B cell (primary cell): ENCODE results near the gene SFT2D1. TPM values are rescaled to one million over a fixed set of nuclear protein-coding genes. Genes with fewer than 3 reads are reported as not detected.

Experiments used
- ATAC-seq: fragments of 200-7000 bp; cut with Tn5 transposase; one replicate; pipeline ENCODE4 v1.10.0; 2021; ENCODE audit warnings: low read depth, mild to moderate bottlenecking, moderate number of reproducible peaks, moderate library complexity
- CTCF ChIA-PET: fragments of 350-600 bp; sonication (Branson Sonifier 250); formaldehyde crosslinking; loops from one replicate; lab custom pipeline; 2021; ENCODE audit warnings: antibody characterized with exemption, inconsistent platforms; lab: Charles Lee
- POLR2A ChIA-PET: fragments of 350-600 bp; sonication (Branson Sonifier 250); formaldehyde crosslinking; loops from one replicate; lab custom pipeline; 2021; ENCODE audit warnings: antibody characterized with exemption; lab: Charles Lee
- DNase-seq: peaks from one replicate; pipeline ENCODE4 v3.0.0; 2013
- H2AFZ ChIP-seq: 2 replicates; pipeline ENCODE4 v1.6.1; 2012; ENCODE audit warnings: mild to moderate bottlenecking, low read depth, low read length; ENCODE audit not compliant: insufficient read depth, poor library complexity, severe bottlenecking
- H3K27ac ChIP-seq, 2 donors: 1 replicate in 1 of 2; 2 replicates in 1 of 2; pipeline ENCODE4 v1.5.1; 2012 to 2013; ENCODE audit warnings: low read length in 2 of 2, mild to moderate bottlenecking in 2 of 2, moderate library complexity in 1 of 2
- H3K27me3 ChIP-seq, 4 experiments: fragments of 200-600 bp in 1 of 4; sonication (generic) in 1 of 4; replicated peaks in 1 of 4; 1 replicate in 2 of 4; 2 replicates in 2 of 4; pipeline versions ENCODE4 v1.6.1 to v1.7.0; 2013 to 2016; ENCODE audit warnings: low read length in 3 of 4, mild to moderate bottlenecking in 2 of 4, mixed read lengths in 1 of 4, moderate library complexity in 1 of 4; ENCODE audit not compliant: insufficient read depth in 4 of 4, control insufficient read depth in 3 of 4; ENCODE audit errors: control extremely low read depth in 1 of 4
- H3K36me3 ChIP-seq, 2 experiments: replicated peaks in 1 of 2; 1 replicate in 1 of 2; 2 replicates in 1 of 2; pipeline versions ENCODE4 v1.6.1 to v1.7.1; 2013; ENCODE audit warnings: low read length in 1 of 2; ENCODE audit not compliant: insufficient read depth in 2 of 2, control insufficient read depth in 1 of 2; ENCODE audit errors: control extremely low read depth in 1 of 2, extremely low read depth in 1 of 2
- H3K4me1 ChIP-seq, 2 donors: fragments of 200-600 bp in 1 of 2; sonication (generic) in 1 of 2; 1 replicate in 1 of 2; 2 replicates in 1 of 2; pipeline versions ENCODE4 v1.5.1 to v1.6.1; 2013 to 2017; ENCODE audit warnings: low read length in 2 of 2; ENCODE audit not compliant: control insufficient read depth in 2 of 2, insufficient read depth in 2 of 2
- H3K4me2 ChIP-seq: replicated peaks from 2 replicates; pipeline ENCODE3; 2012; ENCODE audit warnings: mild to moderate bottlenecking, low read depth, low read length; ENCODE audit not compliant: poor library complexity, severe bottlenecking
- H3K4me3 ChIP-seq, 5 experiments: fragments of 200-600 bp in 1 of 5; sonication (generic) in 1 of 5; 1 replicate in 3 of 5; 2 replicates in 2 of 5; pipeline versions ENCODE4 v1.5.1 to v1.7.0; 2011 to 2016; ENCODE audit warnings: low read length in 4 of 5, mild to moderate bottlenecking in 4 of 5, low read depth in 2 of 5, control low read depth in 1 of 5, moderate library complexity in 1 of 5; ENCODE audit not compliant: insufficient read depth in 1 of 5; ENCODE audit errors: control extremely low read depth in 1 of 5, extremely low read depth in 1 of 5
- H3K79me2 ChIP-seq: fragments of 200-600 bp; sonication (generic); one replicate; pipeline ENCODE4 v1.6.0; 2016; ENCODE audit warnings: low read length; ENCODE audit not compliant: control insufficient read depth, insufficient read depth
- H3K9ac ChIP-seq: fragments of 200-600 bp; sonication (generic); 2 replicates; pipeline ENCODE4 v1.6.1; 2017; ENCODE audit warnings: mild to moderate bottlenecking, low read length, moderate library complexity
- H3K9me3 ChIP-seq, 3 donors: one replicate each; pipeline versions ENCODE4 v1.6.1 to v1.7.1; 2013; ENCODE audit warnings: low read length in 2 of 3; ENCODE audit not compliant: control insufficient read depth in 2 of 3, insufficient read depth in 1 of 3; ENCODE audit errors: control extremely low read depth in 1 of 3
- H4K20me1 ChIP-seq: 2 replicates; pipeline ENCODE4 v1.6.0; 2012; ENCODE audit warnings: mild to moderate bottlenecking, low read length; ENCODE audit not compliant: insufficient read depth, control insufficient read depth, poor library complexity, severe bottlenecking
- H3K27ac Mint-ChIP-seq: one replicate; pipeline ENCODE4 v1.8.0; 2021; ENCODE audit warnings: mixed read lengths
- H3K27me3 Mint-ChIP-seq: one replicate; pipeline ENCODE4 v1.8.0; 2021; ENCODE audit warnings: mixed read lengths
- H3K4me1 Mint-ChIP-seq: one replicate; pipeline ENCODE4 v1.8.0; 2021; ENCODE audit warnings: mixed read lengths
- H3K4me3 Mint-ChIP-seq: one replicate; pipeline ENCODE4 v1.8.0; 2021; ENCODE audit warnings: mixed read lengths
- H3K9me3 Mint-ChIP-seq: one replicate; pipeline ENCODE4 v1.8.0; 2022; ENCODE audit warnings: mixed read lengths; ENCODE audit not compliant: insufficient read depth
- EZH2 ChIP-seq: IDR thresholded peaks from 2 replicates; pipeline ENCODE4 v1.6.1; 2012; ENCODE audit warnings: borderline replicate concordance, low read depth, mild to moderate bottlenecking, moderate library complexity, low read length; ENCODE audit not compliant: insufficient read depth, poor library complexity, severe bottlenecking
- whole genome bisulfite sequencing: methylation state at CpG from one replicate; pipeline ENCODE4 v1.1.5; 2013; ENCODE audit warnings: missing lambda C conversion rate; ENCODE audit not compliant: insufficient coverage; 5-methylcytosine and 5-hydroxymethylcytosine counted together
- intact Hi-C: fragments of 100-400 bp; cut with micrococcal nuclease; formaldehyde crosslinking; loops from one replicate; pipeline ENCODE4 v1.10.0; 2022
- polyA plus RNA-seq: library from polyadenylated mRNA; depleted of rRNA; stranded (reverse); fragments of >200 nt; gene quantifications from 2 replicates; pipeline ENCODE4 v1.2.3, GENCODE V29; 2012
- total RNA-seq, 2 donors: library from RNA; stranded (reverse); fragments of 120-200 nt in 1 of 2; gene quantifications; 1 replicate in 1 of 2; 2 replicates in 1 of 2; pipeline versions ENCODE4 v1.2.3 to v1.2.4, GENCODE V29; 2013 to 2022
- TF ChIP-seq, protein P1 (sequence below): fragments of 200-600 bp; IDR thresholded peaks from one replicate; pipeline ENCODE4 v1.8.0; 2022; ENCODE audit warnings: antibody characterized with exemption, mild to moderate bottlenecking

SFT2D1 gene
- total and polyA plus RNA-seq, 2 donors (not counting 1 experiment from before 2014, with no cell fraction given) = 38.2 to 59.0 TPM

DNA sequence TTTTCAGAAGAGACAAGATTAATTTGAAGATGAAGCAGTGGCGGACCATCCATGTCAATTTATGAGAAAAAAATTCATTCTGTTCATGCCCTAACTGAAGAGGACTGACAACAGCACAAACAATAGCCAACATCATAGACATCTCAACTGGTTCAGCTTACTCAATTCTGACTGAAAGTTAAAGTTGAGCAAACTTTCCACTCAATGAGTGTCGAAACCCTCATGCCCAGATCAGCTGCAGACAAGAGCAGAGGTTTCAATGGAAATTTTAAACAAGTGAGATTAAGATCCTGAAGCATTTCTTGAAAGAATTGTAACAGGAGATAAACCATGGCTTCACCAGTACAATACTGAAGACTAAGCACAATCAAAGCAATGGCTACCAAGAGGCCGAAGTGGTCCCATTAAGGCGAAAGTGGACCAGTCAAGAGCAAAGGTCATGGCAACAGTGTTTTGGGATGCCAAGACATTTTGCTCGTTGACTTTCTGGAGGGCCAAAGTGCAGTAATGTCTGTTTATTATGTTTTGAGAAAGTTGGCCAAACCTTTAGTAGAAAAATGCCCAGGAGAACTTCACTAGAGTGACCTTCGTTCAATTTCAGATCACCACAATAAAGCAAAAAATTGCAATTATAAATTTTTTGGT, 6.1 kb upstream of the SFT2D1 start:
- H3K4me1 ChIP-seq = peaks cover 9 to 10% of the 10 kb centered on the region in 2 donors
- Mint-ChIP-seq H3K4me1 (peaks cover 18% of the 10 kb centered on the region), H3K4me3 (no peak overlapping the region), H3K9me3 (peaks cover 2% of the 10 kb centered on the region), H3K27ac (no peak overlapping the region), H3K27me3 (no peaks in the 10 kb centered on the region)
- ChIA-PET POLR2A (no interaction called here), CTCF (no interaction called here)
- no peaks in the 10 kb centered on the region for H4K20me1 ChIP-seq
- no peak overlapping the region for H3K4me2 ChIP-seq
- DNase-seq (no peak), ATAC-seq (no peak)
- H3K36me3 ChIP-seq = no peaks in the 10 kb centered on the region
- WGBS = 100% methylated on average over 3 of the region's 6 CpGs
- H3K4me3 ChIP-seq = no peak overlapping the region
- intact Hi-C loops = no loop called here
- H3K27ac ChIP-seq = no peak overlapping the region
- no peaks in the 10 kb centered on the region for H3K27me3 ChIP-seq
- no peaks in the 10 kb centered on the region for H3K79me2 ChIP-seq
- H3K9ac ChIP-seq = no peak overlapping the region
- peaks cover 0 to 6% (median 0%) of the 10 kb centered on the region in 3 donors for H3K9me3 ChIP-seq
- no peak overlapping the region for H2AFZ ChIP-seq
- TF ChIP-seq, protein P1, sequence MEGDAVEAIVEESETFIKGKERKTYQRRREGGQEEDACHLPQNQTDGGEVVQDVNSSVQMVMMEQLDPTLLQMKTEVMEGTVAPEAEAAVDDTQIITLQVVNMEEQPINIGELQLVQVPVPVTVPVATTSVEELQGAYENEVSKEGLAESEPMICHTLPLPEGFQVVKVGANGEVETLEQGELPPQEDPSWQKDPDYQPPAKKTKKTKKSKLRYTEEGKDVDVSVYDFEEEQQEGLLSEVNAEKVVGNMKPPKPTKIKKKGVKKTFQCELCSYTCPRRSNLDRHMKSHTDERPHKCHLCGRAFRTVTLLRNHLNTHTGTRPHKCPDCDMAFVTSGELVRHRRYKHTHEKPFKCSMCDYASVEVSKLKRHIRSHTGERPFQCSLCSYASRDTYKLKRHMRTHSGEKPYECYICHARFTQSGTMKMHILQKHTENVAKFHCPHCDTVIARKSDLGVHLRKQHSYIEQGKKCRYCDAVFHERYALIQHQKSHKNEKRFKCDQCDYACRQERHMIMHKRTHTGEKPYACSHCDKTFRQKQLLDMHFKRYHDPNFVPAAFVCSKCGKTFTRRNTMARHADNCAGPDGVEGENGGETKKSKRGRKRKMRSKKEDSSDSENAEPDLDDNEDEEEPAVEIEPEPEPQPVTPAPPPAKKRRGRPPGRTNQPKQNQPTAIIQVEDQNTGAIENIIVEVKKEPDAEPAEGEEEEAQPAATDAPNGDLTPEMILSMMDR = no peak
- TF ChIP-seq EZH2 = no peak

DNA sequence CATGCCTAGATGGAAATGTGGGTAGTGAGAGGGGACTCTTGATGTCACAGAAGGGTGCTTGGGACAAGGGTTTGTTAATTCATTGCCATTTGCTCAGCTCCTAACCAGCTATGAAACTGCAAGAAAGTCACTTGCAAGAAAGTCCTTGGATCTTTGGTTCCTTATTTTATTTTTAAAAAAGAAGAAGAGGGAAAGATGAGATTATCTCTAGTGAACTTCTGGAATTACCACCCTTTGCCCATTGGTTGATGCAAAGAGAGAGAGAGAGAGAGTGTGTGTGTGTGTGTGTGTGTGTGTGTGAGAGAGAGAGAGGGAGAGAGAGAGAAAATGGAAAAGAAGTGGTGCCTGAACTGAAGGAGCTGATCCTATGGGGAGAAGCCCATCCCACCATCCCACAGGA, 4.6 kb upstream of the SFT2D1 start:
- CTCF ChIA-PET = no interaction called here
- ATAC-seq (no peak), DNase-seq (no peak)
- TF ChIP-seq, protein P1 = no peak
- TF ChIP-seq EZH2 = no peak
- Histone ChIP-seq H3K4me2 (no peak overlapping the region), H3K9me3 (peaks cover 0 to 6% (median 0%) of the 10 kb centered on the region in 3 donors), H3K4me1 (peaks cover 11 to 16% of the 10 kb centered on the region in 2 donors), H3K27me3 (no peaks in the 10 kb centered on the region), H3K9ac (no peak overlapping the region), H3K79me2 (peaks cover 9% of the 10 kb centered on the region), H4K20me1 (no peaks in the 10 kb centered on the region), H2AFZ (no peak overlapping the region), H3K27ac (no peak overlapping the region), H3K4me3 (no peak overlapping the region), H3K36me3 (no peaks in the 10 kb centered on the region)
- Mint-ChIP-seq H3K4me1 (peaks cover 17% of the 10 kb centered on the region), H3K27ac (no peak overlapping the region), H3K4me3 (no peak overlapping the region), H3K9me3 (peaks cover 2% of the 10 kb centered on the region), H3K27me3 (no peaks in the 10 kb centered on the region)
- intact Hi-C loops = no loop called here
- POLR2A ChIA-PET = no interaction called here
